Endothelial cell of umbilical vein (primary cell): ENCODE measurements around the gene CD81. TPM values are rescaled to one million over a fixed set of nuclear protein-coding genes. Genes with fewer than 3 reads are reported as not detected.

Experiments used
- BruUV-seq: library from RNA; stranded (reverse); fragments of 400-500 nt; replicated peaks from 2 replicates; lab custom pipeline; 2021; lab: Mats Ljungman, UMichigan
- CTCF ChIA-PET: fragments of 300-600, 350-600 bp; sonication (Branson Sonifier 250); formaldehyde crosslinking; loops from one replicate; lab custom pipeline; 2021; ENCODE audit warnings: antibody characterized with exemption, inconsistent platforms; lab: Charles Lee
- POLR2A ChIA-PET: fragments of 300-600, 350-600 bp; sonication (Branson Sonifier 250); formaldehyde crosslinking; loops from one replicate; lab custom pipeline; 2021; ENCODE audit warnings: antibody characterized with exemption, inconsistent platforms; lab: Charles Lee
- DNase-seq: peaks from one replicate; pipeline ENCODE4 v3.0.0-alpha.2; 2011; ENCODE audit warnings: low read depth, low spot score
- FAIRE-seq: peaks from 2 replicates; lab custom pipeline; 2011; peaks lifted over from hg19 to GRCh38; lab: Jason Lieb, UNC
- H2AFZ ChIP-seq: 2 replicates; pipeline ENCODE4 v1.6.0; 2012; ENCODE audit warnings: low read depth, low read length, control low read depth, inconsistent platforms
- H3K27ac ChIP-seq: 2 replicates; pipeline ENCODE4 v1.5.1; 2011; ENCODE audit warnings: low read depth, mild to moderate bottlenecking, control low read depth, low read length, moderate library complexity; ENCODE audit not compliant: insufficient read depth
- H3K27me3 ChIP-seq, 2 experiments: 2 replicates each; pipeline versions ENCODE4 v1.6.0 to v1.6.1; 2011; ENCODE audit warnings: low read length in 2 of 2, mixed read lengths in 1 of 2; ENCODE audit not compliant: control insufficient read depth in 2 of 2, insufficient read depth in 2 of 2
- H3K36me3 ChIP-seq, 2 experiments: 2 replicates in 1 of 2; 3 replicates in 1 of 2; pipeline ENCODE4 v1.5.1; 2011; ENCODE audit warnings: low read length in 2 of 2, mild to moderate bottlenecking in 1 of 2, moderate library complexity in 1 of 2; ENCODE audit not compliant: control insufficient read depth in 2 of 2, insufficient read depth in 2 of 2; ENCODE audit errors: extremely low read depth in 1 of 2
- H3K4me1 ChIP-seq: 3 replicates; pipeline ENCODE4 v1.5.1; 2011; ENCODE audit warnings: mild to moderate bottlenecking, low read length; ENCODE audit not compliant: control insufficient read depth, insufficient read depth; ENCODE audit errors: extremely low read depth
- H3K4me2 ChIP-seq: 2 replicates; pipeline ENCODE4 v1.6.1; 2011; ENCODE audit warnings: low read length, control low read depth, mixed read lengths; ENCODE audit not compliant: insufficient read depth
- H3K4me3 ChIP-seq, 3 experiments: fragments of 200-600 bp in 1 of 3; sonication (generic), shearing (Covaris generic) in 1 of 3; replicated peaks in 1 of 3; 2 replicates each; pipeline ENCODE4 v1.5.1; 2011 to 2016; ENCODE audit warnings: control low read depth in 3 of 3, low read length in 3 of 3, mild to moderate bottlenecking in 2 of 3, inconsistent platforms in 1 of 3, low read depth in 1 of 3, moderate library complexity in 1 of 3; ENCODE audit not compliant: insufficient read depth in 1 of 3
- H3K79me2 ChIP-seq: 2 replicates; pipeline ENCODE4 v1.6.0; 2012; ENCODE audit warnings: low read length, inconsistent platforms; ENCODE audit not compliant: control insufficient read depth, insufficient read depth
- H3K9ac ChIP-seq: replicated peaks from 2 replicates; pipeline ENCODE3; 2011; ENCODE audit warnings: low read length, control low read depth; ENCODE audit not compliant: insufficient read depth; ENCODE audit errors: extremely low read depth
- H3K9me1 ChIP-seq: replicated peaks from 3 replicates; pipeline ENCODE4 v1.6.0; 2011; ENCODE audit warnings: mild to moderate bottlenecking, low read length; ENCODE audit not compliant: control insufficient read depth, insufficient read depth; ENCODE audit errors: extremely low read depth
- H3K9me3 ChIP-seq: replicated peaks from 2 replicates; pipeline ENCODE4 v1.5.1; 2012; ENCODE audit warnings: low read length, inconsistent platforms; ENCODE audit not compliant: control insufficient read depth, insufficient read depth
- H4K20me1 ChIP-seq: replicated peaks from 2 replicates; pipeline ENCODE3; 2011; ENCODE audit warnings: mild to moderate bottlenecking, low read length; ENCODE audit not compliant: control insufficient read depth, insufficient read depth; ENCODE audit errors: extremely low read depth
- EZH2 ChIP-seq: IDR thresholded peaks from 2 replicates; pipeline ENCODE4 v1.6.1; 2012; ENCODE audit warnings: borderline replicate concordance, low read depth, mild to moderate bottlenecking, moderate library complexity, low read length, inconsistent platforms; ENCODE audit not compliant: severe bottlenecking
- FOS ChIP-seq: IDR thresholded peaks from 2 replicates; pipeline ENCODE4 v1.6.1; 2011; ENCODE audit warnings: mild to moderate bottlenecking, low read length, moderate library complexity, borderline replicate concordance; ENCODE audit not compliant: insufficient read depth
- GATA2 ChIP-seq: IDR thresholded peaks from 2 replicates; pipeline ENCODE4 v1.7.0; 2011; ENCODE audit warnings: low read depth, mild to moderate bottlenecking, moderate library complexity, mixed read lengths, low read length; ENCODE audit not compliant: insufficient read length, insufficient read depth
- JUN ChIP-seq: IDR thresholded peaks from 2 replicates; pipeline ENCODE4 v1.6.1; 2011; ENCODE audit warnings: borderline replicate concordance, low read depth; ENCODE audit not compliant: insufficient read length, insufficient read depth
- MYC ChIP-seq: IDR thresholded peaks from one replicate; pipeline ENCODE4 v1.6.1; 2011; ENCODE audit warnings: mild to moderate bottlenecking, low read depth, low read length
- POLR2A ChIP-seq: IDR thresholded peaks from 2 replicates; pipeline ENCODE4 v1.6.1; 2012; ENCODE audit warnings: low read depth, mild to moderate bottlenecking, control low read depth, low read length
- POLR2AphosphoS5 ChIP-seq: IDR thresholded peaks from 2 replicates; pipeline ENCODE4 v1.6.1; 2012; ENCODE audit warnings: low read depth, mild to moderate bottlenecking, control low read depth, low read length, moderate library complexity; ENCODE audit not compliant: insufficient read depth
- dilution Hi-C: fragments of 300-500 bp; cut with MboI; formaldehyde crosslinking; loops from one replicate; pipeline ENCODE4 v1.15.0; 2019; ENCODE audit warnings: low sequenced_read_pairs; ENCODE audit not compliant: extremely low pct_ligation_motif_present
- intact Hi-C: fragments of 100-400 bp; cut with micrococcal nuclease; formaldehyde crosslinking; loops from one replicate; pipeline ENCODE4 v1.10.0; 2022
- polyA plus RNA-seq, 4 experiments: library from polyadenylated mRNA; depleted of rRNA in 3 of 4; stranded (reverse) in 3 of 4; unstranded in 1 of 4; fragments of >200 nt; gene quantifications; 2 replicates each; pipeline versions ENCODE4 v1.2.1 to v1.2.3, GENCODE V29; 2011 to 2012; ENCODE audit warnings: missing spikeins in 1 of 4
- small RNA-seq: library from RNA; depleted of rRNA; stranded (forward); fragments of <200 nt; gene quantifications from one replicate; pipeline ENCODE3, GENCODE V24; 2012; ENCODE audit warnings: low replicate concordance, low read depth; ENCODE audit not compliant: insufficient read depth, insufficient read length
- total RNA-seq: library from RNA; stranded (reverse); gene quantifications from 2 replicates; pipeline ENCODE4 v1.2.3, GENCODE V29; 2021
- TF ChIP-seq, protein P1 (sequence below), 2 donors: IDR thresholded peaks; 1 replicate in 1 of 2; 2 replicates in 1 of 2; pipeline ENCODE4 v1.5.1; 2011; ENCODE audit warnings: low read length in 2 of 2, mild to moderate bottlenecking in 2 of 2, moderate library complexity in 2 of 2, control low read depth in 1 of 2, inconsistent platforms in 1 of 2, low read depth in 1 of 2; ENCODE audit not compliant: insufficient read depth in 1 of 2; ENCODE audit errors: extremely low read depth in 1 of 2
- TF ChIP-seq, protein P2 (sequence below): IDR thresholded peaks from 2 replicates; pipeline ENCODE4 v1.6.1; 2011; ENCODE audit not compliant: insufficient read depth, insufficient read length

CD81 gene
- total and polyA plus RNA-seq, 2 donors (not counting 3 experiments of a cell fraction or from before 2014, with no cell fraction given) = 409 to 802 TPM

- H3K4me3 ChIP-seq = no peak overlapping the region
- H3K36me3 ChIP-seq = no peaks in the 10 kb centered on the region
- no peaks in the 10 kb centered on the region for H3K79me2 ChIP-seq
- dilution Hi-C loops (no loop called here), intact Hi-C loops (no loop called here)
- TF ChIP-seq JUN = no peak
- TF ChIP-seq POLR2A = no peak
- TF ChIP-seq, protein P1, sequence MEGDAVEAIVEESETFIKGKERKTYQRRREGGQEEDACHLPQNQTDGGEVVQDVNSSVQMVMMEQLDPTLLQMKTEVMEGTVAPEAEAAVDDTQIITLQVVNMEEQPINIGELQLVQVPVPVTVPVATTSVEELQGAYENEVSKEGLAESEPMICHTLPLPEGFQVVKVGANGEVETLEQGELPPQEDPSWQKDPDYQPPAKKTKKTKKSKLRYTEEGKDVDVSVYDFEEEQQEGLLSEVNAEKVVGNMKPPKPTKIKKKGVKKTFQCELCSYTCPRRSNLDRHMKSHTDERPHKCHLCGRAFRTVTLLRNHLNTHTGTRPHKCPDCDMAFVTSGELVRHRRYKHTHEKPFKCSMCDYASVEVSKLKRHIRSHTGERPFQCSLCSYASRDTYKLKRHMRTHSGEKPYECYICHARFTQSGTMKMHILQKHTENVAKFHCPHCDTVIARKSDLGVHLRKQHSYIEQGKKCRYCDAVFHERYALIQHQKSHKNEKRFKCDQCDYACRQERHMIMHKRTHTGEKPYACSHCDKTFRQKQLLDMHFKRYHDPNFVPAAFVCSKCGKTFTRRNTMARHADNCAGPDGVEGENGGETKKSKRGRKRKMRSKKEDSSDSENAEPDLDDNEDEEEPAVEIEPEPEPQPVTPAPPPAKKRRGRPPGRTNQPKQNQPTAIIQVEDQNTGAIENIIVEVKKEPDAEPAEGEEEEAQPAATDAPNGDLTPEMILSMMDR (IDR thresholded peaks at IDR 0.05; ENCODE audit: extremely low read depth in 1 of 2, insufficient read depth in 1 of 2, low read depth in 1 of 2, low read length in 2 of 2) = no peak
- no peak for TF ChIP-seq POLR2AphosphoS5
- no peak for TF ChIP-seq MYC
- no peak for TF ChIP-seq GATA2
- no peak for TF ChIP-seq FOS
- TF ChIP-seq EZH2 = no peak
- TF ChIP-seq, protein P2, sequence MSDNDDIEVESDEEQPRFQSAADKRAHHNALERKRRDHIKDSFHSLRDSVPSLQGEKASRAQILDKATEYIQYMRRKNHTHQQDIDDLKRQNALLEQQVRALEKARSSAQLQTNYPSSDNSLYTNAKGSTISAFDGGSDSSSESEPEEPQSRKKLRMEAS = no peak
- no TSS peak for BruUV-seq
- peaks cover 9 to 11% of the 10 kb centered on the region in 2 experiments for H3K27me3 ChIP-seq
- ChIA-PET POLR2A (no interaction called here), CTCF (interaction anchor here (1.0 kb wide), 1 partner anchor 27 kb away, joined by 3 read pairs; no protein-coding TSS in a partner anchor)
- H2AFZ ChIP-seq = no peak overlapping the region
- FAIRE-seq (no peak), DNase-seq (no peak)
- no peaks in the 10 kb centered on the region for H3K9me3 ChIP-seq
- H3K4me1 ChIP-seq = no peaks in the 10 kb centered on the region
- no peak overlapping the region for H3K27ac ChIP-seq
- H3K9ac ChIP-seq = no peak overlapping the region
- no peak overlapping the region for H3K4me2 ChIP-seq
- no peaks in the 10 kb centered on the region for H3K9me1 ChIP-seq
- no peaks in the 10 kb centered on the region for H4K20me1 ChIP-seq
Measured at GRCh38 chr11:2446590-2447252, 69.6 kb downstream of the CD81 start.

Small RNA genes within 50 kb of the gene (small RNA-seq; reads per million reads assigned to genes)
- gene RF00019 = not detected

Other genes with a start within 250 kb of the CD81 start
- gene IGF2, start 237.9 kb upstream of the CD81 start, total RNA-seq = 21.0 and 34.1 TPM in 2 replicates
- 4.3 and 5.7 TPM in 2 replicates for gene IGF2, start 237.9 kb upstream of the CD81 start, polyA plus RNA-seq
- gene INS, start 216.1 kb upstream of the CD81 start, total RNA-seq = not detected in 2 replicates
- not detected in 2 replicates for gene INS, start 216.1 kb upstream of the CD81 start, polyA plus RNA-seq
- gene TH, start 205.5 kb upstream of the CD81 start, total RNA-seq = not detected in 2 replicates
- gene TH, start 205.5 kb upstream of the CD81 start, polyA plus RNA-seq = not detected in 2 replicates
- not detected in 2 replicates for gene ASCL2, start 106.7 kb upstream of the CD81 start, total RNA-seq
- not detected in 2 replicates for gene ASCL2, start 106.7 kb upstream of the CD81 start, polyA plus RNA-seq
- not detected in 2 replicates for gene C11orf21, start 75.4 kb upstream of the CD81 start, total RNA-seq
- not detected in 2 replicates for gene C11orf21, start 75.4 kb upstream of the CD81 start, polyA plus RNA-seq
- gene TSPAN32, start 75.3 kb upstream of the CD81 start, total RNA-seq = not detected in 2 replicates
- not detected in 2 replicates for gene TSPAN32, start 75.3 kb upstream of the CD81 start, polyA plus RNA-seq
- 59.6 and 61.9 TPM in 2 replicates for gene TSSC4, start 23.4 kb downstream of the CD81 start, total RNA-seq
- gene TSSC4, start 23.4 kb downstream of the CD81 start, polyA plus RNA-seq = 42.7 and 53.4 TPM in 2 replicates
- gene TRPM5, start 67.2 kb downstream of the CD81 start, total RNA-seq = not detected in 2 replicates
- not detected in 2 replicates for gene TRPM5, start 67.2 kb downstream of the CD81 start, polyA plus RNA-seq
- gene KCNQ1, start 67.7 kb downstream of the CD81 start, total RNA-seq = 0.09 and 0.21 TPM in 2 replicates
- 0.07 and 0.08 TPM in 2 replicates for gene KCNQ1, start 67.7 kb downstream of the CD81 start, polyA plus RNA-seq